SK-MEL-5 (cell line): ENCODE measurements around the gene CERCAM. TPM values are rescaled to one million over a fixed set of nuclear protein-coding genes. Genes with fewer than 3 reads are reported as not detected.
"Not testable (repeated sequence)": the region's sequence is repeated elsewhere in the genome, so short reads cannot be mapped to it uniquely, and the experiment has no call there.

Experiments
- DNase-seq: peaks from one replicate; pipeline ENCODE4 v3.0.0-alpha.2; 2016; ENCODE audit warnings: low read depth, low spot score
- in situ Hi-C: cut with HindIII; loops from 2 replicates; pipeline ENCODE4 v1.10.0; 2016; ENCODE audit warnings: low sequenced_read_pairs, high pct_unique_total_duplicates, low pct_unique_long_range_greater_than_20kb
- total RNA-seq: library from RNA; depleted of rRNA; stranded (reverse); fragments of >200 nt; shearing (Covaris generic); gene quantifications from 2 replicates; pipeline ENCODE4 v1.2.3, GENCODE V29; 2014

Gene CERCAM
- total RNA-seq, 1 experiment from 2014 or later: 31.8 TPM

DNA sequence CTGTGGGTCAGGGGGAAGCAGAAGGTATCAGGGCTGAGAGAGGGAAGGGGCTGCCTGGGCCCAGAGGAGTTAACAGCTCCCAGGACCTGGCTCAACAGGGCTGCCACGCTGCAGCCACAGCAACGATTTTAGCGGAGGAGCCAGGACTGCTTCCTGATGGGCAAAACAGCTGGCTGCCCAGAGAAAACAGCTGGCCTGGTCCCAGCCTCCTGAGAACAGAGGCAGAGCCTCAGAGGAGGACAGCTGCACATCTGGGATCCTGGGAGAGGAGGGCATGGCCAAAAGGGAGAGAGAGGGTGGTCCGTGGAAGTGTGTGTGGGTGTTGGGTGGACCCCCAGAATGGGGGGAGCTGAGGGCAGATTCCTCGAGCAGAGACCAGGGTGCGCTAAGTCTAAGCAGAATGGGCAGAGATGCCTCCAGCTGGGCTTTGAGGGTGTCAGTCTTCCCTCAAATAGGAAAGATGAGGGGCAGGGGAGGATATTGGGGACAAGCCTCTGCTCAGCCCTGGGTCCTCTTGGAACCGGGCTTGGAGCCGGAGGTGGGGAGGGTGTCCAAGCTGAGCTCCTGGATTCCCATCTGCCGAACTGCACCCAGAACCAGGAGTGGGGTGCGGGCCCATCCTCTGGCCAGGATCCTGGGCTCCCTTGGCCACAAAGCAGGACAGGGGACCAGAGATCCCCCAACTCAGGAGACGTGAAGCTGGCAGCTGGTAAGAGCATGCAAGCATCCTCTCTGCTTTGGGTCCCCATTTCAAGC lies 9.1 kb upstream of the CERCAM start:
- DNase-seq: no peak
- in situ Hi-C loops: no loop called here

DNA sequence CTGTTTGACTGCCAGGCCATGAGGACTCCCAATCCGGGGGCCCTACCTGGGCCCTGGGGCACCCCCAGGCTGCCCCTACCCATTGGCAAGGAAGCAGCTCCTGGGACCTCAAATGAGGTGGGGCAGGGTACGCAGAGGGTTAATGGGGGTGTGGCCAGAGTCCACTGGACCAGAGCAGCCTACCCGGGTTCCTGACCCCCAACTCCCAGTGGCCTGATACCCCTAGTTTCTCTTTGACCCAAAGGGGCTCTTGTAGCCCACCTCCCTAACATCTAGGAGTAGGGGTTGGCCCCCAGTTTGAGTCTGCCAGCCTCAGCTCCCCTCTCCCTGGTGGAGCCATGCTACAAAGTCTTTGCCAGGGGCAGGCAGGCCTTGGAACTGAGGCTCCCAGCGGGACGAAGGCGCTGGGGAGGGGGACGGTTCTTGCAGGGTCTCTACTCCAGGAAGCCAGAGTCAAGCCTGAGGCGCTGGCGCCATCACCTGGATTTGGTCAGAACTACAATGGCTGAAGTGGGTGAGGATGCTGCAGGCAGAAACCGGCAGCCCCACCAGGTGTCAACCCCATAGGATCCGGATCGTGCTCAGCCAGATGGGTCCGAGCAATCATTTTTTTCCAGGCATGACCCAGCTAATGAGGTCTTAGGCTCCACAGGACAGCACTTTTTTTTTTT lies 8.4 kb upstream of the CERCAM start:
- peak; percentile 74 for DNase-seq
- in situ Hi-C loops: no loop called here

DNA sequence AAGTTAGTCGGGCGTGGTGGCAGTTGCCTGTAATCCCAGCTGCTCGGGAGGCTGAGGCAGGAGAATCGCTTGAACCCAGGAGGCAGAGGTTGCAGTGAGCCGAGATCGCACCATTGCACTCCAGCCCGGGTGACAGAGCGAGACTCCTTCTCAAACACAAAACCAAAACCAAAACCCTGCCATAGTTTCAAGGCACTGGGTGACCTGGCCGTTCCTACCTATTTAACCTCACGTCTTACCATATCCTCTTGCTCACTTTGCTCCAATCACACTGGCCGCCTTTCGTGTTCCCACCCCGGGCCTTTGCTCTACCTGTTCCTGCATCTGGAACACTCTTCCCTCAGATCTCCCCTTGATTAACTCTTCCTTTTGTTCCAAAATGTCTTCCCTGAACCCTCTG lies 6.9 kb upstream of the CERCAM start:
- in situ Hi-C loops: not testable (repeated sequence)

GRCh38 chr9:128414461-128414860 lies 6.2 kb upstream of the CERCAM start:
- in situ Hi-C loops: no loop called here
- peak; percentile 47 for DNase-seq

More for the DNA sequence above, 6.9 kb upstream of the CERCAM start:
- DNase-seq: not testable (repeated sequence)

DNA sequence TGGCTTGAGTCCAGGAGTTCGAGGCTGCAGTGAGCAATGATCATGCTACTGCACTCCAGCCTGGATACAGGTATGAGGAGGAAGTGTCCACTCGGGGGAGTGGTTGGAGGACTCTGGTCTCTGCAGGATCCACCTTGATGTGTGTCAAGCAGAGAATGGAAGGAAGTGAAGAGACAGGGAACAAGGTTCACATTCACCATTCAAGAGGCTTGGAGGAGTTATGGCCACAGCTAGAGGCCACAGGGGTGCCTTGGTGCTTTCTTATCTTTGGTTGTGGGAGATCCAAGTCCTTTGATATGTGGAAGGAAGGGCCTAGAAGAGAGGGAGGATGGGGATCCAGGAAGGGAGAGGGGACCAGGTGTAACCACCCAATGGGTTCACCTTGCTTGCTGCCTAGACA lies 5.4 kb upstream of the CERCAM start:
- in situ Hi-C loops: no loop called here
- no peak for DNase-seq

DNA sequence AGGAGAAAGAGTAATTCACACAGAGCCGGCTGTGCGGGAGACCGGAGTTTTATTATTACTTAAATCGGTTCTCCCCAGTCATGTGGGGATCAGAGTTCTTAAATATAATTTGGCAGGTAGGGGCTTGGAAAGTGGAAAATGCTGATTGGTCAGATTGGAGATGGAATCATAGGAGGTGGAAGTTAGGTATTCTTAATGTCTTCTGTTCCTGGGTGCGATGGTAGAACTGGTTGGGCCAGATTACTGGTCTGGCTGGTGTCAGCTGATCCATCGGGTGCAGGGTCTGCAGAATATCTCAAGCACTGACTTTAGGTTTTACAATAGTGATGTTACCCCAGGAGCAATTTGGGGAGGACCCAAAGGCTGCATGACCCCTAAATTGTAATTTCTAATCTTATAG lies 4.6 kb upstream of the CERCAM start:
- in situ Hi-C loops: no loop called here
- DNase-seq: no peak

DNA sequence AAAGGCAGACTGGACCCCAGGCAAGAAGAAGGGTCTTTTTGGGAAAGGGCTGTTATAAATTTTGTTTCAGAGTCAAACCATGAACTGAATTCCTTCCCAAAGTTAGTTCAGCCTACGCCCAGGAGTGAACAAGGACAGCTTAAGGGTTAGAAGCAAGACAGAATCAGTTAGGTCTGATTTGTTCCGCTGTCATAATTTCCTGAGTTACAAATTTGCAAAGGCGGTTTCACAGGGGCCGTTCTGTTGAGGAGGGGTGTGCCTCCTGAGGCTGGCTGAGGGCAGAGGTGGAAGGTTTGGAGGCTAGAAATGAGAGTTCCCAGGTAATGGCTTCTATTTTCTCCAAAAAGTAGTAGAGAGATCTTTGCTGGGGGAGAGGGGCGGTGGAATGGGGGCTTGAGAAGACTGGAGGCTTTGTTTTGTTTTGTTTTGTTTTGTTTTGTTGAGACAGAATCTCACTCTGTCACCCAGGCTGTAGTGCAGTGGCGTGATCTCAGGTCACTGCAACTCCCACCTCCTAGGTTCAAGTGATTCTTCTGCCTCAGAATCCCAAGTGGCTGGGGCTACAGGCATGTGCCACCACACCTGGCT lies 4.1 kb upstream of the CERCAM start:
- in situ Hi-C loops: no loop called here
- no peak for DNase-seq

DNA sequence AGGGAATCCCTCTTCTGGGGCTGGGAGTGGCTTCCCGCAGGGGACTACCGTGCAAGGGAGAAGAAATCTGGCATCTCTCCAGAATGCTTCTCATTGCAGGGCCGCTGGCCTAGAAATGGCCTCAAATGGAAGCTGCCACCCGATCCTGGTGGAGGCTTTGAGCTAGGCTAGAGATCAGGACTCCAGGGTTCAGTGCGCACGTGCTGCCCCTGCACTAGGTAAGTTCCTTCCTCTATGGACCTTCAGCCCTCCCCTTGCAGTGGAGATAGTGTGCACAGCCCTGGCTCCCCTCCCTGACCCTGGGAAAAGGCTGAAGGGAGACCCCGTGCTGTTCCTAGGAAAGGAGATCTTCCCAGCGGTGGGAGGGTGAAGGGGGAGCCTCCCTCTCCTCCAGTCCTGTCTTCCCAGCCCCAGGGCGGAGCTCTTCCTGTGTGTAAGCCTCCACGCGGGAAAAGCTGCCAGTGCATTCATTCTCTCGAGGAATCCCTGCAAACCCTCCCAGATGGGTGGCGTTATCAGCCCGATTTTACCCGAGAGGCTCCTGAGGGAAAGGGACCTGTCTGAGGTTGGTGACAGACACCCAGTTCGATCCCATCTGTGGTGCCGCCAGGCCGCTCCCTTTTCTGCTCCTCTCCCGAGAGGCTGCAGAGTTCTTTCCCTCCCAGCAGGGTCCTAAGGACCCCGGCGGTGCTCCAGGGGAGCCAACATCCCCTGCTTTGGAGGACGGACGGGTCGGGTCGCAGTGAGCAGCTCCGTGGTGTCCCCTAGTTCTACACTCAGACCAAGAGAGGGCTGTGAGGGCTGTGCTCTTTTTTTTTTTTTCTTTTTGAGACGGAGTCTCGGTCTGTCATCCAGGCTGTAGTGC lies 1.4 kb upstream of the CERCAM start:
- DNase-seq: no peak
- in situ Hi-C loops: no loop called here

DNA sequence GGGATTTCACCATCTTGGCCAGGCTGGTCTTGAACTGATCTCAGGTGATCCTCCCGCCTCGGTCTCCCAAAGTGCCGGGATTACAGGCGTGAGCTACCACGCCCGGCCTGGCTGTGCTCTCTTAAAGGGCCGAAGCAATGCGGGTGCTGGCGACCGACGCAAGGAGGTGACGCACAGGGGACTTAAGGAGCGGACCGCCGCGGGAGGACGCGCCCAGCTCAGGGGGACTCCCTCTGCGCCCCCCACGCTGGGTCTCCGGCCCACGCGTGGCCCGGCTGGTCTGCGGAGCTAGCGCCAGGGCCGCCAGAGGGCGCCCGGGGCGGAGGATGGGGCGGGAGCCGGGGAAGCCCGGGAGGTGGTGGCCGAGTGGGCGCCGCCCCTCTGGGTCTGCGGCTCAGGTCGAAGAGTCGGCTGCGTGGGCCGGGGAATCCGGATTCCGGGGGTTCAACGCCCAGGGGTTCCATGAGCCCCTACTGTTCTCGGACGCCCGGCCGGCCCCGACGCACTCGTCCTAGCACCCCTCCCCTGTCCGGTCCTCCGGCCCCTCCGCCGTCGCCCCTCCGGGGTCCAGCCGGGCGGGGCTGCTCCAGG lies 502 bp upstream of the CERCAM start:
- peak; percentile 67 for DNase-seq
- in situ Hi-C loops: no loop called here

- in situ Hi-C loops: no loop called here
- DNase-seq: no peak
Observed at GRCh38 chr9:128421482-128421996, 882 bp downstream of the CERCAM start.

DNA sequence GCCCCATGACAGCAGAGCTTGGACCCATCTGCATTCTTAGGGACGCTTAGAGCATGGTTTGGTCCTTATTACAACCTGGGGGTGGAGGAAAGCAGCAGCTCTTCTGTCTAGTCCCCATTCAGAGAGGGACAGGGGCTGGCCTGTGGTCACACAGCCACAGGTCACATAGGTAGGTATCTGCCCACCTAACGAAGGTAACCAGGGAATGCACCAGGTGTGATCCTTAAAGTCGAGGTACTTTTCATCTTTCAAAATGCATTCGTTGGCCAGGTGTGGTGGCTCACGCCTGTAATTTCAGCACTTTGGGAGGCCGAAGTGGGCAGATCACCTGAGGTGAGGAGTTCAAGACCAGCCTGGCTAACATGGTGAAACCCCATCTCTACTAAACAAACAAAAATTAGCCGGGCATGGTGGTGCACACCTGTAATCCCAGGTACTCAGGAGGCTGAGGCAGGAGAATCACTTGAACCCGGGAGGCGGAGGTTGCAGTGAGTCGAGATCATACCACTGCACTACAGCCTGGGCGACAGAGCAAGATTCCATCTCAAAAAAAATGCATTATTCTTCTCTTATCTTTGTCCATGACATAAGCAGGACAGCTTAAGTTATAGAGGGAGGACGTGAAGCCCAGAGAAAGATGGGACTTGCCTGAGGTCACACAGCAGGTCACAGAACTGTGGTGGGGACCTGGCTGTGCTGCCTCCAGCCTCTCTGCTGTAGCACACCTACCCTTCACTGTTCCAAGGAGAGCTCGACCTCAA lies 1.5 kb downstream of the CERCAM start:
- DNase-seq, in situ Hi-C loops: not testable (repeated sequence)

- DNase-seq: no peak
- in situ Hi-C loops: no loop called here
Observed at GRCh38 chr9:128422783-128423150, 2.1 kb downstream of the CERCAM start.

DNA sequence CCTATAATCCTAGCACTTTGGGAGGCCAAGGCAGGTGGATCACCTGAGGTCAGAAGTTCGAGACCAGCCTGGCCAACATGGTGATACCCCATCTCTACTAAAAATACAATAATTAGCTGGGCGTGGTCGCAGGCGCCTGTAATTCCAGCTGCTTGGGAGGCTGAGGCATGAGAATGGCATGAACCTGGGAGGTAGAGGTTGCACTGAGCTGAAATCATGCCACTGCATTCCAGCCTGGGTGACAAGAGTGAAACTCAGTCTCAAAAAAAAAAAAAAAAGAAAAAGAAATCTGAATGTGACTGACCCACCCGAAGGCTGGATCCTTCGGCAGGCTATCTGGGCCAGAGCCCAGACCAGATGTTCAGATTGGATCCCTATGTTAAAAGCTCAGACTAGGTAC lies 2.7 kb downstream of the CERCAM start:
- DNase-seq, in situ Hi-C loops: not testable (repeated sequence)

- in situ Hi-C loops: no loop called here
- no peak for DNase-seq
Observed at GRCh38 chr9:128424268-128424780, 3.7 kb downstream of the CERCAM start.

GRCh38 chr9:128428644-128429512 lies 8.2 kb downstream of the CERCAM start:
- DNase-seq: no peak
- in situ Hi-C loops: no loop called here
